Mesenteric fat pad (tissue), 1 donor: ENCODE data around the gene P4HB. TPM values are rescaled to one million over a fixed set of nuclear protein-coding genes. Genes with fewer than 3 reads are reported as not detected.

ENCODE experiments used
- DNase-seq: peaks from one replicate; pipeline ENCODE4 v3.0.0-alpha.2; 2020; ENCODE audit warnings: low spot score
- long read RNA-seq: library from polyadenylated mRNA; unstranded; transcript quantifications from one replicate; pipeline ENCODE4 v2.0.0, GENCODE V29; 2020
- total RNA-seq: library from RNA; stranded (reverse); fragmentation: NEBNext Ultra II Directional; extraction: Animal tissue kit (Norgen Biotek cat#: 25700); gene quantifications from one replicate; pipeline ENCODE4 v1.2.1, GENCODE V29; 2021
- donor health status: DM: yes; HTN: yes; CAD: no.

The P4HB gene
- 575 TPM for total RNA-seq
- long read RNA-seq, transcript P4HB-210 (5 exons, 765 nt) = minor isoform, 55 of 3,811 reads
- long read RNA-seq, transcript P4HB-203 (10 exons, 1,502 nt) = minor isoform, 15 of 3,811 reads
- long read RNA-seq, transcript P4HB-201 (11 exons, 2,603 nt) = major isoform, 3,394 of 3,811 reads
- long read RNA-seq, transcript P4HB-208 (2 exons, 914 nt) = minor isoform, 43 of 3,811 reads
- long read RNA-seq, partial matches to known transcripts = 152 of 3,811 reads
- long read RNA-seq, other reads (novel, unspliced or antisense) = 136 of 3,811 reads

- peak; percentile 99 for DNase-seq
Measured at GRCh38 chr17:81859906-81860755, at the start of gene P4HB. P4HB (minus strand) TSS chr17:81860535; CDS start chr17:81860471, 64 bp downstream.

- no peak for DNase-seq
Measured at GRCh38 chr17:81909231-81909630, 48.9 kb upstream of the P4HB start.

GRCh38 chr17:81908793-81909192, 48.5 kb upstream of the P4HB start:
- DNase-seq = no peak

- no peak for DNase-seq
Measured at GRCh38 chr17:81907219-81908145, 47.1 kb upstream of the P4HB start.

- no peak for DNase-seq
Measured at GRCh38 chr17:81906476-81907218, 46.3 kb upstream of the P4HB start.

GRCh38 chr17:81905993-81906392, 45.7 kb upstream of the P4HB start:
- DNase-seq = no peak

GRCh38 chr17:81905424-81905875, 45.1 kb upstream of the P4HB start:
- no peak for DNase-seq

GRCh38 chr17:81904600-81905423, 44.5 kb upstream of the P4HB start:
- DNase-seq = no peak

- no peak for DNase-seq
Measured at GRCh38 chr17:81903896-81904599, 43.7 kb upstream of the P4HB start.

GRCh38 chr17:81903415-81903831, 43.1 kb upstream of the P4HB start:
- DNase-seq = no peak

- DNase-seq = no peak
Measured at GRCh38 chr17:81902653-81903414, 42.5 kb upstream of the P4HB start.

GRCh38 chr17:81902023-81902652, 41.8 kb upstream of the P4HB start, which contains the start of gene NPB:
NPB (plus strand) TSS chr17:81902238; CDS start chr17:81902278, 40 bp downstream.
- no peak for DNase-seq

GRCh38 chr17:81901167-81902022, 41.1 kb upstream of the P4HB start:
- DNase-seq = no peak

- DNase-seq = no peak
Measured at GRCh38 chr17:81900181-81900820, 40.0 kb upstream of the P4HB start.

GRCh38 chr17:81899514-81900166, 39.3 kb upstream of the P4HB start:
- DNase-seq = no peak

- DNase-seq = no peak
Measured at GRCh38 chr17:81898885-81899284, 38.5 kb upstream of the P4HB start.
